ENCODE data around the gene ARID3B.
"Not testable (repeated sequence)": the region's sequence is repeated elsewhere in the genome, so short reads cannot be mapped to it uniquely, and the experiment has no call there.

The ARID3B gene

DNA sequence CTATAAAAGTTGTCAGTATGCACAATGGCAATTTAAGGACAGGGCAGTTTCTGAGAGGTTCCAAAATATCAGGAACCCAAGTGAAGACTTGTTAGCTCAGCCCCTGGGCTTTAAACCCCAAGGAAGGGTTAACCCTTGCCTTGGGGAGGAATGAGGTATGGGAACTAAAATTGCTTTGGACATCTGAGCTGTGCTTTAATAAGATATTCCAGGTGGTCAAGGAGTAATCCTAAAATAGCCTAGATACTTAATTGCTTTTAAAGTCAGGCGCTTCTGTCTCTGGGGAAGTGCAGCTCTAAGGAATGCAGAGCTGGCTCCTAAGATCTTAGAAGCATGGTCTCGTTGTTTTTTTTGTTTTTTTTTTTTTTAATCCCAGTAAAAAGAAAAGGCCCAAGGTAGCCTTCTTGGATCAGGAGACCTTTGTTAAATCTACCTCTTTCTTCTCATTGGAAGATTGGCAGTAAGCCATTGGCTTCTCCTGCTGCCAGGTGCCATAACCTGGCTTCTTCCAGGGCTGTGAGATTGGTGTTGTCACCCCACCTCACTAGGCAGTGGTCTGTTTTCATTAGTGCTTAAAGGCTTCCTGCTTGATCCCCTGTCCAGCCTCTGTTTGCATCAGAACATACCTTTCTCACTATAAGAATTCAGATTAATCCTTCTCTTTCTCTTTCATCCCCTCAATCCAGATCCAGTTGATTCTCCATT lies 24.5 kb downstream of the ARID3B start:
- DNase-seq (ENCODE audit: extremely low read depth in 1 of 2, low read depth in 1 of 2) = no peak

DNA sequence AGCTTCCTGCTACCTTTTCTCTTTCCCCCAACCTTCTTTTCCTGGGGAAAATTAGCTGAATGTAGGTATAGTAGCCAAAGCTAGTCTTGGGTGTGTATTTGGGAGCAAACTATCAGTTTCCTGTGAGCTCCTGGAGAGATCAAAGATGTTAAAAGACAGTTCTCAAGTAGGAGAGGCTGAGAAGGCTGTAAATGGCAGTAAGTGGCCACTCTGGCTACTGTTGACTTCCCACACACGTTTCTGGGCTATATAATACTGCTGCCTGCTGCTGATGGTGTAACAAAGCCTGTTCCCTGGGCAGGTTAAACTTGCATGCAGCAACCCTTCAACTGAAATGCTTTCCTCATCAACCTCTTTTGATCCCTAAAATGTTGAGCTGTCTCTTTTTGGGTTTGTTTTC lies 27.6 kb downstream of the ARID3B start:
- DNase-seq (ENCODE audit: extremely low read depth in 1 of 2, low read depth in 1 of 2) = no peak

DNA sequence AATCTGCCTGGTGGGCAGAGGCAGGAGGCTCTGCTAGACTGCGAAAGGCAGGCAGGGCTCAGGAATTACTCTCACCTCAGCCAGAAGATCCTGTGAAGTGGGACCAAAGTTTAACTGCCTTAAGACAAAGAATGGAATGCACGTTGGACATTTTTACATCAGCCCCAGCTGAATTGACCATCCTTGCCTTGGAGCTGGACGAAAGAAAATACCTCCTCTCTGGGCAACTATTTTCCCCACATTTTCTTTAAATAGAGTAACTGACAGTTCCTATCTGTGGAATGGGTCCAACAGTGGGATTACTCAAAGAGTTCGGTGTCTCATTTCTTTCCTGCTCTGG lies 28.7 kb downstream of the ARID3B start:
- no peak for DNase-seq (ENCODE audit: extremely low read depth in 1 of 2, low read depth in 1 of 2)

DNA sequence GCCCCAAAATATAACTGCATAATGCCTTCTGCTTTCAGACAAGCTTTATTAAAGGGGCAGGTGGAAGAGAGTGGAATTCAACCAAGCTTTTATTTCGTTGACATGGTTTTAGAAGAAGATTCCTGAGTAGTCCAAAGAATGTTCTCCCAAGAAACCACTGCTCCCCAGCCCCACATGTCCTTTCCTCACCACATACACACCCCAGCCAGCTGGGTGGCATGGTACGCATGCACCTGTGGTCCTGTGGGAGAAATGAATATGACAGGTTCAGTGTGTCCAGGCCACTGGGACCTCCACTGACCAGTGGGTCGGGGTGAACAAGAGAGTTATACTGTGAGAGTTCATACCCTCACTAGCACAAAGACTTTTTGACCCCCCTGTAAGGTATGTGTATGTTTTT lies 30.2 kb downstream of the ARID3B start:
- no peak for DNase-seq (ENCODE audit: extremely low read depth in 1 of 2, low read depth in 1 of 2)

DNA sequence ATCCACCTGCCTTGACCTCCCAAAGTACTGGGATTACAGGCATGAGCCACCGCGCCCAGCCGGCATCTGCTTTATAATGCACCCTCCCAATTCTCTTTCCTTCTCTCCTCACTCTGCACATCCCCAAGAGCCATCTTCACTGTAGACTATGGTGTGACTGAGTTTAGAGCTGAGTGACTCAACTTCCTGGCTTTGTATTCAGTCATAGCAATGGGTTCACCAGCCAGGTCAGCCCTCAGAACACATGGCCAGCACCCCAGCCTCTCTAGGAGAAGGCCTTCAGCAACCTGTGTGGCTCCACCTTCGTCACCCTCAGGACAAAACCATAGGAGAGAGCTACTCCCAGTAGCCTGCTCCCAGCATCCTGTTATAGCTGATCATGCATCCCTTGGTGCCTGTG lies 33.0 kb downstream of the ARID3B start:
- DNase-seq (ENCODE audit: extremely low read depth in 1 of 2, low read depth in 1 of 2) = no peak

DNA sequence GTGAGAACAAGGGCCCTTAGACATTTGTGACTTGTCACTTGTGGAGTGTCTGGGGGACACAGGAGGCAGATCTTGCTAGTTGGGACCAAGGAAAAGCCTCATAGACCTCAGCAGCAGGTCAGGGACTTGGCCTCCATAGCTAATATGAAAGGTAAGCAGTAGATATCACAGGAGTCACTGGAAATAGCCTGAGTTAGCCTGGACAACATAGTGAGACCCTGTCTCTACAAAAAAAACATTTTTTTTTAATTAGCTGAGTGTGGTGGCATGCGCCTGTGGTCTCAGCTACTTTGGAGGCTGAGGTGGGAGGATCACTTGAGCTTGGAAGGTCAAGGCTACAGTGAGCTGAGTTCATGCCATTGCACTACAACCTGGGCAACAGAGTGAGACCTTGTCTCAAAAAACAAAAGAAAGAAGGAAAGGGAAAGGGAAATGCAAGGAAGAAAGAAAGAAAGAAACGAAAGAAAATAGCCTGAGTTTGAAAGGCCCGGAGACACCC lies 37.5 kb downstream of the ARID3B start:
- DNase-seq (ENCODE audit: extremely low read depth in 1 of 2, low read depth in 1 of 2) = no peak

DNA sequence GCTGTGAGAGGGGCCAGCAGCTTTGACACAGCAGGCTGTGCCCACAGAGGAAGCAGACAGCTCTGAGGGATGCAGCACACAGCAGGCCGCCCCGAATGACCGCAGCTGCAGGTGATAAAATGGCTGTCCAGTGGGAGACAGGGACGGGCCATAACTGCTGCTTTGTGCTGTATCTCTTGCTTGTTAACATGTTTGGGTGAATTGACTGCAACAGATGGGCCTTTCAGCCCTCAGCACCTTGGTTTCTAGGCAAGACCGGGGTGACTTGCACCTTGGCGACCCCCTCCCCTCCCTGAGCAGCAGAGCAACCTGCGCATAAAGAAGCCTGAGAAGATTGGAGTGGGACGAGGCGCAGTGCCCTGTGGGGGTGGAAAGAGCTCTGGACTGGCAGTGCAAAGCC lies 38.0 kb downstream of the ARID3B start:
- no peak for DNase-seq (ENCODE audit: extremely low read depth in 1 of 2, low read depth in 1 of 2)

DNA sequence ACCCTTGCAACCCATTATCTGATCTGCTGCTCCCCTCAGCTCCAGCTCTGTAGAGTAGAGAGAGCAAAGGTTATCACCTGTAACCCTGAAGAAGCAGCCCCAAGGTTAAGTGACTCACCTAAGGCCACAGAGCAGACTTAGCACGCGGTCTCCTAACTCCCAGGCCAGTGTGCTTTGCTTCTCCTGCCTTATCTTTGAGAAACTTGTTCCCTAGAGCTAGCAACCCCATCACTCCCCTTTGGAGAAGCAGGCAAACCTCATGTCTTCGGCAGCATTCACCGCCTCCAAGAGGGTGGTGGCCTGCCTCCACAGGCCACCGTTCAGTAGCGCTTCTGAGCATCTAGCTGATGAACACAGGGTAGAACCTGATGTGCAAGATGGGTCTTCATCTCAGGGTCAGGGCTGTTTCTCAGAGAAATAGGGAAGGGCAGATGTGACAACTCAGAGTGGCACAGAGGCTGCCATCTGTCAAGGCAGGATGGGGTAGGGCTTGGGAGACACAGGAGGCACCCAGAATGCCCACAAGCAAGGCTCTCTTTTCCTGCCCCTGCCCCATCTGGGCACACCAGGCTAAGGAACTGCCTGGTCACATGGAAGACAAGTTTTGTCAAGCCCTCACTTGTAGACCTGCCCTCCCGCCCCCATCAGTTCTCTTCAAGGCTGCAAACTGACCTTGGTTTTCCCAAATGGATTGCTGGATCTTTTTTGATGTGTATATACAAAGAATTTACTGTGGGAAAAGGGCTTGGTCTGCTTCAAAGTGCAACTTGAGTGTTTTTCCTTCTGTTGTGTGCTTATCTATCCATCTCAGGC lies 39.7 kb downstream of the ARID3B start:
- DNase-seq (ENCODE audit: extremely low read depth in 1 of 2, low read depth in 1 of 2) = no peak

DNA sequence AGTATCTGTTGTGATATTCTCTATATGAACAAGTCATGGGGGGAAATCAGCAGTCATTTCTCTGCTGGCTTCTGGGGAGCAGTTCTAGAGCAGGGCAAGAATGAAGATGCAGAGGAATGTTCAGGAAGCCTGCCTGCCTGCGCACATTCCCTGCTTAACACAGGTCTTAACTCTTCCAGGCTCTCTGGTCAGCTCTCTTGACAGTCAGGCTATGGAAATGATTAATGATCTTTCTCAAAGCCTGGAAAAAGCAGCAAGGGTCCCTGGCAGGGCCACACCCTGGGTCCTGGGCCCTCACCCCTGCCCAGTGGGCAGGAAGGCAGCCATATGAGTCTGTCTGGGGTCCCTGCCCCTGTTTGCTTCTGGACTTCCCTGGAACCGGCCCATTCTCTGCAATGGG lies 43.2 kb downstream of the ARID3B start:
- DNase-seq (ENCODE audit: extremely low read depth in 1 of 2, low read depth in 1 of 2) = no peak

DNA sequence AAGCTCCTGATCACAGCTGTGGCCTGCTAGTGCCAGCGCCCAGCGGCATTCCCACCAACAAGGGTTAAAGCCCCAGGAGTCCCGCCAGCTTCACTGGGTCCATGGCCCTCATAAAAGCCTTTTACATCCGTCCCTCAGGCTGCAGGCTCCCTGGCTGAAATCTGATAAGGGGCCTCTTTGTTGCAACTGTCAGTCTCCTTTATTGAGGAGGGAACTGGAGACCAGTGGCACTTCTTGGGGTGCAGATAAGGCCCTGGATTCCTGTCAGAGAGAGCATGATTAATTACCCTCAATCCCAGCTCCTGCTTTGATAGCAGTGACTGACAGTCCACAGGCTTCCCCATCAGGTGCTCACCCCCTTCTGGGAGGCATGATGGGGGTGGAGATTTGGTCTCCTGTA lies 43.8 kb downstream of the ARID3B start:
- no peak for DNase-seq (ENCODE audit: extremely low read depth in 1 of 2, low read depth in 1 of 2)

DNA sequence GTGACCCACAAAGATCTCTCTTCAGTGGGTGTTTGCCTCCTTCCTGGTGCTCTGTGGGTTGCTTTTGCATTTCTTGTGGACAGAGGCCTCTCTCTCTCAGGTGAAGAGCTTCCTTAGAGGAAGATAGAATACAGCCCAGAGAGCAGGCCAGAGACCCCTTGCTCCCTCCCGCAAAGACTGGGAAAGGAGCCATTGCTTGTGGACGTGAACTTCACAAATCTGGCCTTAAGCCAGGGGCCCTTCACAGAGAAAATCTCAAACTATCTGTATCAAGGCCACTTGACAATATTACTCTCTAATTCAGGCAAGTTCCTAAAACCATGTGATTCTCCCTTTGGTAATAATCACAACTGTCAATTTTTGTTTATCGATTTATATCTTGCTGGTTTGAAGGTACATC lies 44.2 kb downstream of the ARID3B start:
- no peak for DNase-seq (ENCODE audit: extremely low read depth in 1 of 2, low read depth in 1 of 2)

DNA sequence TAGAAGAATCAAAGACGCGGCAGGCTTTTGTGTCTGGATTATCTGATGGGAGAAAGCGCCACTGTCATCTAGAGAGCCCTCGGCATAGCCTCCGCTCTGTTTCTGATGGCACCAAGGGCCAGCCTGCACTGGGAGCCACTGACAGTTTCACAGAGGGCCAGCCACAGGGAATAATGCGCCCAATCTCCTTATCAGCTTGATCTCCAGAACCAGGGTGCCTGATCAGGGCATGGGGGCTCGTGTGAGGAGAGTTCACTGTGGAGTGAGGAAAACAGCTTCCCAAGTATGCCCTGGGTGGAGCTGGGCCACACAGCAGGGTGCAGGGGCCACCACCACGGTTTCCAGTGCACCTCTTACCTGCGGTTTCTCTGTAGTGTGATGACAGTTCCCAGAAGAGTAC lies 44.8 kb downstream of the ARID3B start:
- DNase-seq (ENCODE audit: extremely low read depth in 1 of 2, low read depth in 1 of 2) = no peak

DNA sequence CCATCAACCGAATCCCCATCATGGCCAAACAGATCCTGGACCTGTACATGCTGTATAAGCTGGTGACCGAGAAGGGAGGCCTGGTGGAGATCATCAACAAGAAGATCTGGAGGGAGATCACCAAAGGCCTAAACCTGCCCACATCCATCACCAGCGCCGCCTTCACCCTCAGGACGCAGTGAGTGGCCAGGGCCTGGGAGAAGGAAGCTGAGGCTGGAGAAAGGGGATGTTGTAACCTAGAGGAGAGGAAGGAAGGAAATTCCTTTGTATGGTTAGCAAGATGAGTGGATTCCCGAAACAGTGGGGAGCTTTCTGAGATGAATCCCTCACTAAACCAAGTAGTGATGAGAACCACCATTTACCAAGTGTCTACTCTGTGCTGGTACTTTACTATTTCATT lies 48.8 kb downstream of the ARID3B start:
- DNase-seq (ENCODE audit: extremely low read depth in 1 of 2, low read depth in 1 of 2) = no peak

DNA sequence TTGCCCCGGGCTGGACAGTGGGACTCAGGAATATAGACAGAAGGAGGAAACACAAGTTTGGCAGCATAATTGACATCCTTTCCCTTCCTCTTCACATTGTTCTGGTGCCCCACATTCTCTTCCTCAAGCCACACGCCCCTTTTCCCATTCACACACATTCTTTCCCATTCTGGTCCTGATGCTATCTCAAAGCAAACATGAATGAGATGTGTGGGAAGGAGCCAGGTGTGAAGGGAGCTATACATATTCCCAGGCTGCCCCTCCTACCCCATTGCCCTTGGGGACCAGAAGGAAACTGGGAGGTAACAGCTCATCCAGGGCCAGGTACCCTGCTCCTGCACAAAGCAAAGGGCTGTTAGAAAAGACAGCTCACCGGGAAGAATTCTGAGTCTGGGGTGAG lies 51.2 kb downstream of the ARID3B start:
- no peak for DNase-seq (ENCODE audit: extremely low read depth in 1 of 2, low read depth in 1 of 2)

DNA sequence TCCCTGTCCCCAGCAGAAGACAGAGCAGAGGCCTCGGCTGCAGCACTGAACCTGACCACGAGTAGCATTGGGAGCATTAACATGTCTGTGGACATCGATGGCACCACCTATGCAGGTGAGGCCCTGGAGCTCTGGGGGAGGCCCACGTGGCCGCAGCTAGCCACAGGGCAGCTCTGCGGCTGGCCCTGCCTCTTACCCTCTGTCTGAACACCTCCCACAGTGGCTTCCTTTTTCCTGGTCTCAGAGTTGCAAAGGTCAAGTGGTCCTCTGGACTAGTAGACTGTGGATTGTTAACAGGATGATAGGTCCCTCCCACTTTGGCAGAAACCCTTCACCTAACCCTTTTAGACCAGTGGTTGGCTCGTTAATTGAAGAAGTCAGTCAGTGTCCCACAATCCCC lies 52.1 kb downstream of the ARID3B start:
- no peak for DNase-seq (ENCODE audit: extremely low read depth in 1 of 2, low read depth in 1 of 2)

DNA sequence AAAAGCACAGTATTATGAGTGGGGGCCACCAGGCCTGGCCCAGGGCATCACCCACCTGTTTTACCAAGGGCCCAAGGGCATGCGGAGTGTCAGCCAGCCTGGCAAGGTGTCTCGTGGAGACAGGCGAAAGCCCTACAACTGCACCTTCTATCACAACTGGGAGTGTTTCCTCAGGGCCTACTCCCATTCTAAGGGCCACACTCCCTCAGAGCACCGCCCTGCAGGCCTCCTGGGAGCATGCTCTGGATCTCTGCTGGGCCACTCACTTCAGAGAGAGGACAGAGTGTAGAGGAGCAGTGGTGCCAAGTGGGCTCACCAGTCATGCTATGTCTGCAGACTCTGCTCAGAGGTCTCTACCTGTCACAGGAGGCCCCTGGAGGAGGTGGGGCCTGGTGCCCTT lies 53.4 kb downstream of the ARID3B start:
- DNase-seq (ENCODE audit: extremely low read depth in 1 of 2, low read depth in 1 of 2) = no peak

DNA sequence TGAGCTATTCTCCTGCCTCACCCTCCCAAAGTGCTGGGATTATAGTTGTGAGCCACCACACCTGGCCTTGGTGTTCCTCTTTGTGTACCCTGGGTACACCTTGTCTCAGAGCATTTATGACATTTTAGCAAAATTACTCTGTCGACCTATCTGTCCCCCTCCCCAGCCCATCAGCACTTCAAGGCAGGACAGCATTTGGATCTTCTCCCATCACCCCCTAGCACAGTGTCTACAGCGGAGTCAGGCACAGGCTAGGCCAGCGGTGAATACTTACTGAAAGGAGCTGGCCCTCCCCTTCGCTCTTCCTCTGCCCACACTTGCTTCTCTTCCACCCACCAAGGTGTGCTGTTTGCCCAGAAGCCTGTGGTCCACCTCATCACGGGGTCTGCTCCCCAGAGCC lies 54.3 kb downstream of the ARID3B start:
- no peak for DNase-seq (ENCODE audit: extremely low read depth in 1 of 2, low read depth in 1 of 2)

DNA sequence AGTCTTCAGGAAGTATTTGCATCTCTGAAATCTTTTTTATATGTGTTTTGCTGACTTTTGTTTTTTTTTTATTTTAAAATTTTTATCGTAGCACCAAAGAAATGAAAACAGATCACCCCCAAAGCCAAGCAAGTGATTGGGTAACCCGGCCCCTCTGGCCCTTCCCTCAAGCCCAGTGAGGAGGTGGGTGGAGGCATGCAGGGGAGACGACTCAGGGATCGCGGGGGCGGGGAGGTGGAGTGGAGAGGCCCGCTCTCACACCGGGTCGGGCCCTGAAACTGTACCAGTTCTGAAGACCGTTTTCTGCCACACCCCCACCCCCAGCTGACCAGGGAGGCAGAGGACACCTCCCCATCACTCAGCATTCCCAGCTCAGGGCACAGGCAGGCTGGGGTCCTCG lies 55.7 kb downstream of the ARID3B start:
- DNase-seq (ENCODE audit: extremely low read depth in 1 of 2, low read depth in 1 of 2) = not testable (repeated sequence)

DNA sequence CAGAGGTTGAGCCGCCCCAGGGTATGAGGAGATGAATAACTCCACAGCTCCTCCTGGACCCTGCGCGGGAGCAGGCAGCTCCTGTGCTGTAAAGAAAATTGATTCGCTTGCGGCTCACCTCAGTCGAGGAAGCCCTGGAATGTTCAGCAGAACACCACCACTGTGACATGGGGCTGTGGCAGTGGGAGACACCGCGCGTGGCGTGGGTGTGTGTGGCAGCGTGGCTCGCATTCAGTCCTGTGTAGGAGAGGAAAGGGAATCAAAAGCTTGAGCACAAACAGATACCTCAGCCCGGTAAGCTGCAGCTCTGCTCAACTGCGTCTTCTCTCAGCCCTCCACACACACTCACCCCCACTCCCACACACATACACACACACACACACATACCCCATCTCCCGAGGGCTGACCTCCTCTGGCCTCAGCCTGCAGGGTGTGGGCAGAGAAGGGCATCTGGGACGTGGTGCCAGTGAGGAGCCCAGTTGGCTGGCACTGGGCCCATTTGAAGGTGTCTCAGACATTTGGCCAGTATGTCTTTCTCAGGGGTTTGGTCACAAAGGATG lies 56.2 kb downstream of the ARID3B start:
- DNase-seq (ENCODE audit: extremely low read depth in 1 of 2, low read depth in 1 of 2) = not testable (repeated sequence)

DNA sequence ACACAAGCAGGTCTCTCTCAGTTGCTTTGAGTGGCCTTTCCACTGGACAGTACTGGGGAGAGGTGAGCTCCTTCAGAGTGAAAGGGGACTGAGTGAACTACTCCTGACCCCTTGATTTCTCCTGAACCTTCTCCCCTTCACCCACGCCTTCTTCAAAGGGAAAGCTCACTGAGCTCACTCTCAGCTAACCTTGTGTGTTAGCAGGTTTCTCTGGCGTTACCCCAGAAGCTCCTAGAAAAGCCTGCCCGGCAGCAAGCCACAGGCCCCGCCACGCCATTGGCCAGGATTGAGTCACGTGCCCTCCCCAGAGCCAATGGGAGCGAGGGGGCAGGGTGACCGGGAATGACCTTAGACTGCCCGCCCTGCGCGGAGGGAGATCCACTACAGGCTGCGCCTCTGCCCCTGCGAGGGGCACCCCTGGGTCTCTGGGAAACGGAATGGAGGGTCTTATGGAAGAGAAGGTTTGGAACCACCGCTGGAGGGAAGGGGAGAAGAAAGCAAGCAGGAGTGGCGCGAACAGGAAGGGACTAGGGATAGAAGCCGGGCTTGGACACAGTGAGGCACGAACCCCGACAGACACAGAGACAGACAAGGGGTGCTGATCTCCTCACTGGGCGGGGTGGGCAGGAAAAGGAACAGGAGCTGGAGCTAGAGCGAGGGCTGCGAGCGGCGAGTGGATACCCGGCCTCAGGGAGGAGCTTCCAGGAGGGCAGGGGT lies 57.3 kb downstream of the ARID3B start:
- DNase-seq (ENCODE audit: extremely low read depth in 1 of 2, low read depth in 1 of 2) = peak; percentile 69 to 87

DNA sequence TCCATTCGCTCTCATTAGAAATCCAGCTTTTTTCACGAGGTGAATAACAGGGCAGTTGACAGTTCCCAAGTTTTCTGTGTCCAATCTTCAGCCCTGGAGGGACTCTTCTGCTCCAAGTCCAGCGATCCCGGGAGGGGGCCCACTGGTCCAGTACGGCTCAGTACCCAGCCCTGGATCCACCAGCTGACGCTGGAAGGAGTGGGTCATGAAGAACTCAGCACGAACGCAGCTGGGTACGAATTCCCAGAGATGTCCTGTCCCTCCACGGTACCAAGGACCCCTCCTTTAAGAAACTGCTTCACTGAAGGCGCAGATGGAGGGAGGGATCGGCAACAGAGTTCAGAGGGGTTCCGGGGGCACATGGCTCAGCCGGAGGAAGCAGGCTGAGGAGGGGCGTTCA lies 58.1 kb downstream of the ARID3B start:
- no peak for DNase-seq (ENCODE audit: extremely low read depth in 1 of 2, low read depth in 1 of 2)
